ENCODE measurements around the gene GTF3C5. TPM values are rescaled to one million over a fixed set of nuclear protein-coding genes. Genes with fewer than 3 reads are reported as not detected.

The GTF3C5 gene
- total and polyA plus RNA-seq, 9 of the 15 experiments (the other 6 are each of a cell fraction or from before 2014, with no cell fraction given): 3.8 to 118 (median 83.7) TPM

- TF ChIP-seq ZNF512 (tag; IDR thresholded peaks at IDR 0.05) (no peak), CEBPZ (IDR thresholded peaks at IDR 0.05; ENCODE audit: borderline replicate concordance, low read depth, low read length) (no peak), IRF2 (CRISPR knock-in tag; IDR thresholded peaks at IDR 0.05) (no peak), GTF2F1 (IDR thresholded peaks at IDR 0.05; ENCODE audit: low read depth, low read length) (no peak), ELK3 (CRISPR knock-in tag; IDR thresholded peaks at IDR 0.05) (no peak), L3MBTL2 (IDR thresholded peaks at IDR 0.05) (0 out of 2 replicates have a peak, but pooled peaks have one; percentile 38), STAG1 (CRISPR knock-in tag; IDR thresholded peaks at IDR 0.05; ENCODE audit: borderline replicate concordance) (no peak), TSC22D4 (tag; IDR thresholded peaks at IDR 0.05) (no peak), SMAD4 (CRISPR knock-in tag; conservative IDR thresholded peaks at IDR 0.05) (peak; percentile 73), SMARCA4 (IDR thresholded peaks at IDR 0.05) (0 out of 2 replicates have a peak, but pooled peaks have one; percentile 44), FOXP1 (CRISPR knock-in tag; IDR thresholded peaks at IDR 0.05) (0 out of 2 replicates have a peak, but pooled peaks have one; percentile 53), ZNF740 (CRISPR knock-in tag; IDR thresholded peaks at IDR 0.05) (0 out of 2 replicates have a peak, but pooled peaks have one; percentile 78), ZNF740 (tag; IDR thresholded peaks at IDR 0.05) (no peak), RBBP5 (IDR thresholded peaks at IDR 0.05; ENCODE audit: borderline replicate concordance, insufficient read depth, low read length, poor library complexity, severe bottlenecking) (peak; percentile 8), MEF2D (tag; conservative IDR thresholded peaks at IDR 0.05; ENCODE audit: low read depth) (0 out of 2 replicates have a peak, but pooled peaks have one; percentile 6), ILK (tag; IDR thresholded peaks at IDR 0.05; ENCODE audit: borderline replicate concordance, low read depth) (no peak), TEAD4 (IDR thresholded peaks at IDR 0.05; ENCODE audit: low read length) (0 out of 2 replicates have a peak, but pooled peaks have one; percentile 20), TEAD4 (CRISPR knock-in tag; IDR thresholded peaks at IDR 0.05; ENCODE audit: borderline replicate concordance) (no peak)
Observed at GRCh38 chr9:133002147-133003070, 28.4 kb upstream of the GTF3C5 start (continued).
